Measurements from ENCODE around the gene SPATA16.
"Not testable (repeated sequence)": the region's sequence is repeated elsewhere in the genome, so short reads cannot be mapped to it uniquely, and the experiment has no call there.

SPATA16 gene

DNA sequence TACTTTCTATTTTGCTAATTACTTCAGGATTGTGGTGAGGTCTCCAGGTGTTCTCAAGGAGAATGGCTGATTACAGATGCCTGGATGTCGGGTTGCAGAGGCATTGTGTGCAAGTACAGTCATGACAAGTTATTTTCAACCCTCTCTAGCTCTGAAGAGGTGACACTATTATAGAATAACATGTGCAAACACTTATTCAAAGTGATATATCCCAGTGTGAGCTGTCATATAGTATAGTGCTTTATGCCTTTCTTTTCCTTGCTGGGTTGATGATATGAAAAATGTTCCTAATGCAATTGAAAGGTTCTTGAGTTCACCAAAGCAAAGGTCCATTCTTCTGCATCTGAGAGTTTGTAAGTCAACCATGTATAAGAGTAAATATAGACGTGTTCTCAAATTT, 167.2 kb downstream of the SPATA16 start:
- H3K27ac ChIP-seq: no peak overlapping the region
- no peak for DNase-seq
- H3K27me3 ChIP-seq (replicated peaks): no peaks in the 10 kb centered on the region
- in situ Hi-C loops (cut with HindIII; ENCODE audit: low pct_ligation_motif_present, low sequenced_read_pairs): no loop called here
- no peak overlapping the region for H3K4me3 ChIP-seq (ENCODE audit: low read depth, low read length)
- TF ChIP-seq, protein P1, sequence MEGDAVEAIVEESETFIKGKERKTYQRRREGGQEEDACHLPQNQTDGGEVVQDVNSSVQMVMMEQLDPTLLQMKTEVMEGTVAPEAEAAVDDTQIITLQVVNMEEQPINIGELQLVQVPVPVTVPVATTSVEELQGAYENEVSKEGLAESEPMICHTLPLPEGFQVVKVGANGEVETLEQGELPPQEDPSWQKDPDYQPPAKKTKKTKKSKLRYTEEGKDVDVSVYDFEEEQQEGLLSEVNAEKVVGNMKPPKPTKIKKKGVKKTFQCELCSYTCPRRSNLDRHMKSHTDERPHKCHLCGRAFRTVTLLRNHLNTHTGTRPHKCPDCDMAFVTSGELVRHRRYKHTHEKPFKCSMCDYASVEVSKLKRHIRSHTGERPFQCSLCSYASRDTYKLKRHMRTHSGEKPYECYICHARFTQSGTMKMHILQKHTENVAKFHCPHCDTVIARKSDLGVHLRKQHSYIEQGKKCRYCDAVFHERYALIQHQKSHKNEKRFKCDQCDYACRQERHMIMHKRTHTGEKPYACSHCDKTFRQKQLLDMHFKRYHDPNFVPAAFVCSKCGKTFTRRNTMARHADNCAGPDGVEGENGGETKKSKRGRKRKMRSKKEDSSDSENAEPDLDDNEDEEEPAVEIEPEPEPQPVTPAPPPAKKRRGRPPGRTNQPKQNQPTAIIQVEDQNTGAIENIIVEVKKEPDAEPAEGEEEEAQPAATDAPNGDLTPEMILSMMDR (IDR thresholded peaks at IDR 0.05; ENCODE audit: low read depth, low read length, missing control alignments): no peak
- H3K36me3 ChIP-seq (replicated peaks): no peaks in the 10 kb centered on the region

GRCh38 chr3:172972717-172973116, 168.3 kb downstream of the SPATA16 start:
- DNase-seq: no peak
- no peak overlapping the region for H3K4me3 ChIP-seq (ENCODE audit: low read depth, low read length)
- TF ChIP-seq, protein P1 (IDR thresholded peaks at IDR 0.05; ENCODE audit: low read depth, low read length, missing control alignments): no peak
- H3K27me3 ChIP-seq (replicated peaks): no peaks in the 10 kb centered on the region
- no peak overlapping the region for H3K27ac ChIP-seq
- in situ Hi-C loops (cut with HindIII; ENCODE audit: low pct_ligation_motif_present, low sequenced_read_pairs): no loop called here
- no peaks in the 10 kb centered on the region for H3K36me3 ChIP-seq (replicated peaks)

- in situ Hi-C loops (cut with HindIII; ENCODE audit: low pct_ligation_motif_present, low sequenced_read_pairs): no loop called here
- no peaks in the 10 kb centered on the region for H3K27me3 ChIP-seq (replicated peaks)
- TF ChIP-seq, protein P1 (IDR thresholded peaks at IDR 0.05; ENCODE audit: low read depth, low read length, missing control alignments): no peak
Measured at GRCh38 chr3:172972067-172972466, 169.0 kb downstream of the SPATA16 start.

DNA sequence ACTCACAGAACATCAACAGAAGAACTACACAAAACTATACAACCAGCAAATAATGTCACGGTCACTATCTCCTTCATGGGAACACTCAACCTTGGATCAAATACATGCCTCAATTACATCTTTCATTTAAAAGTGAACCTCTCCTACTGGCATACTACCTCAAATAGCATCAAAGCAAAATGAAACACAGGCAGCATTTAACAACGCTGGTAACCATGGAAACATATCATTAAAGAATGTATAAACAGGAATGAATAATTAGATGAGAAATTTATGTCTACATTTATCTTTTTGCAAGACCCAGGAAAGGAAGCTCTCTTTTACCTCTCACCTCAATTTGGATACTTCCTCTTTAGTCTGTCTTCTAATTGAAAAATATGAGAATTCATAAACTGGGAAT, 172.4 kb downstream of the SPATA16 start:
- no peaks in the 10 kb centered on the region for H3K36me3 ChIP-seq (replicated peaks)
- TF ChIP-seq, protein P1 (IDR thresholded peaks at IDR 0.05; ENCODE audit: low read depth, low read length, missing control alignments): no peak
- in situ Hi-C loops (cut with HindIII; ENCODE audit: low pct_ligation_motif_present, low sequenced_read_pairs): no loop called here

More at GRCh38 chr3:172972067-172972466, 169.0 kb downstream of the SPATA16 start:
- no peak for DNase-seq
- H3K27ac ChIP-seq: no peak overlapping the region
- no peak overlapping the region for H3K4me3 ChIP-seq (ENCODE audit: low read depth, low read length)
- no peaks in the 10 kb centered on the region for H3K36me3 ChIP-seq (replicated peaks)

GRCh38 chr3:172965256-172965655, 175.8 kb downstream of the SPATA16 start:
- H3K27ac ChIP-seq: no peak overlapping the region
- H3K27me3 ChIP-seq (replicated peaks): no peaks in the 10 kb centered on the region
- no peak overlapping the region for H3K4me3 ChIP-seq (ENCODE audit: low read depth, low read length)
- no peaks in the 10 kb centered on the region for H3K36me3 ChIP-seq (replicated peaks)
- in situ Hi-C loops (cut with HindIII; ENCODE audit: low pct_ligation_motif_present, low sequenced_read_pairs): no loop called here
- TF ChIP-seq, protein P1 (IDR thresholded peaks at IDR 0.05; ENCODE audit: low read depth, low read length, missing control alignments): no peak
- no peak for DNase-seq

More for the DNA sequence above, 172.4 kb downstream of the SPATA16 start:
- no peaks in the 10 kb centered on the region for H3K27me3 ChIP-seq (replicated peaks)
- H3K27ac ChIP-seq: no peak overlapping the region
- H3K4me3 ChIP-seq (ENCODE audit: low read depth, low read length): no peak overlapping the region
- no peak for DNase-seq

GRCh38 chr3:172960626-172961182, 180.3 kb downstream of the SPATA16 start:
- H3K27me3 ChIP-seq (replicated peaks); H3K27ac ChIP-seq; in situ Hi-C loops (cut with HindIII; ENCODE audit: low pct_ligation_motif_present, low sequenced_read_pairs); DNase-seq; H3K36me3 ChIP-seq (replicated peaks); H3K4me3 ChIP-seq (ENCODE audit: low read depth, low read length): not testable (repeated sequence)

Measured in brain microvascular endothelial cell (primary cell).